ENCODE data around the gene ATP5ME.

The ATP5ME gene

DNA sequence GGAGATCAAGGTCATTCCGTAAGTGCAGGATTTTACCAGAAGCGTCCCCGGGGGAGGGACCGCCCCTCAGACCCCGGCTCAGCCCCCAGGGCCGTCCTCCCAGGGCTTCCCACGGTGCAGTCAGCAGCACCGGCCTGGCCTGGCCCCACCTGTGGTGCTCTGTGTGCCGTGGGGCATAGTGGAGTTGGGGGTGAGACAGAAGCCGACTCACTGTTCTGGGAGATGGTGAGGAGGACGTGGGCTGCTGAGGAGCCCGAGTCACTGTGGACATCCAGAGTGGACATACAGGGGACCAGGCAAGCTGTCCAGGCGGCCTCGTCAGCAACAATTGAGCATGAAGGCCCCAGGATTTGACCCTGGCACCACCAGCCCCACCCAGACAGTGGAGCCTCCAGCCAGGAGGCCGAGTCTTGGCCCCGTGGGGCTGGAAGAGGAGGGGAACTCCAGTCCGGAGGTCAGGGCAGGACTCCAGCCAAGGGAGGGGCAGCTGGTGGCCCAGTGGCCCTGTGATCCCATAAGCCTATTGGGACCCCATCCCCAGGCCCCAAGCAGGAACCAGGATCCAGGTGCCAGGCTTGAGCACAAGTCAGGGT, 19.1 kb downstream of the ATP5ME start:
- TF ChIP-seq, protein P1, sequence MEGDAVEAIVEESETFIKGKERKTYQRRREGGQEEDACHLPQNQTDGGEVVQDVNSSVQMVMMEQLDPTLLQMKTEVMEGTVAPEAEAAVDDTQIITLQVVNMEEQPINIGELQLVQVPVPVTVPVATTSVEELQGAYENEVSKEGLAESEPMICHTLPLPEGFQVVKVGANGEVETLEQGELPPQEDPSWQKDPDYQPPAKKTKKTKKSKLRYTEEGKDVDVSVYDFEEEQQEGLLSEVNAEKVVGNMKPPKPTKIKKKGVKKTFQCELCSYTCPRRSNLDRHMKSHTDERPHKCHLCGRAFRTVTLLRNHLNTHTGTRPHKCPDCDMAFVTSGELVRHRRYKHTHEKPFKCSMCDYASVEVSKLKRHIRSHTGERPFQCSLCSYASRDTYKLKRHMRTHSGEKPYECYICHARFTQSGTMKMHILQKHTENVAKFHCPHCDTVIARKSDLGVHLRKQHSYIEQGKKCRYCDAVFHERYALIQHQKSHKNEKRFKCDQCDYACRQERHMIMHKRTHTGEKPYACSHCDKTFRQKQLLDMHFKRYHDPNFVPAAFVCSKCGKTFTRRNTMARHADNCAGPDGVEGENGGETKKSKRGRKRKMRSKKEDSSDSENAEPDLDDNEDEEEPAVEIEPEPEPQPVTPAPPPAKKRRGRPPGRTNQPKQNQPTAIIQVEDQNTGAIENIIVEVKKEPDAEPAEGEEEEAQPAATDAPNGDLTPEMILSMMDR (IDR thresholded peaks at IDR 0.05) = no peak

DNA sequence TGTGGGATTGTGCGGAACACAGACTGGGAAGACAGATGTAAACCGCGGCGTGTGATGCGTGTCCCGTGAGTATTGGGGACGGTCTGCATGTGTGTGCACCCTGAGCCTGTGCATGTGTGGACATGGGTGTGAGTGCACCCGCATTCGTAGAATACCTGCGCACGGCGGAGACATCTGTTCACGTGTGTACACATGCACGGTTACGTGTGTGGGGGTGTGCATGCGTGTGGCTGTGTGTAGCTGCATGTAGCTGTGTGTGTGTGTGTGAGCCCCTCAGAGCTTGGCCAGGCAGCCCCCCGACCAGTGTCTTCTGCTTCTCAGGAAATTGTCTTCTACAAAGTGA, 19.6 kb downstream of the ATP5ME start:
- TF ChIP-seq, protein P1 (IDR thresholded peaks at IDR 0.05) = no peak

DNA sequence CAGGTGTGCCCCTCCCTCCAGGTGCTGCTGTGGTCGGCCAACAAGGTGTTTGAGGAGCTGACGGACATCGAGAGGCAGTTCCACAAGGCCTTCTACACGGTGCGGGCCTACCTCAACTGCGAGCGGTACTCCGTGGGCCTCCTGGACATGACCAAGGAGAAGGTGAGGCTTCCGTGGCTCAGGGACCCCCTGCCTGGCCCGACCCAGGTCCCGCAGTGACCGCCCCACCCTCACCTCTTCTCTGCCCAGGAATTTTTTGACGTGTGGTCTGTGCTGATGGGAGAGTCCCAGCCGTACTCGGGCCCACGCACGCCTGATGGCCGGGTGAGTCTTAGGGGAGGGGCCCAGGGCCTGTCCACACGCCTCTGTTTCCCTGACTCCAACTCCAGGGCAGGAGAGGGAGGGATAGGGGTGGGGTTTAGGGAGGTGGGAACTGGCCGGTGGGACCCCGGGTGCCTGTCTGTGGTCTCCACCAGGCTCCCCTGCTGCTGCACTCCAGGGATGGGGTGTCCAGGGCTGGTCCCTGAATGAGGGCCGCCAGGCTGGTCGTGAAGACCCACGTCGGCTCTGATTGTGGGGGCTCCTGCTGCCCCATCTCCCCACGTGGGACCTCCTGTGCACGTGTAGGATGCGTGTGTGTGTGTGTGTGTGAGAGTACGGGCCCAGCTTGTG, 20.1 kb downstream of the ATP5ME start:
- TF ChIP-seq, protein P1 (IDR thresholded peaks at IDR 0.05) = no peak

DNA sequence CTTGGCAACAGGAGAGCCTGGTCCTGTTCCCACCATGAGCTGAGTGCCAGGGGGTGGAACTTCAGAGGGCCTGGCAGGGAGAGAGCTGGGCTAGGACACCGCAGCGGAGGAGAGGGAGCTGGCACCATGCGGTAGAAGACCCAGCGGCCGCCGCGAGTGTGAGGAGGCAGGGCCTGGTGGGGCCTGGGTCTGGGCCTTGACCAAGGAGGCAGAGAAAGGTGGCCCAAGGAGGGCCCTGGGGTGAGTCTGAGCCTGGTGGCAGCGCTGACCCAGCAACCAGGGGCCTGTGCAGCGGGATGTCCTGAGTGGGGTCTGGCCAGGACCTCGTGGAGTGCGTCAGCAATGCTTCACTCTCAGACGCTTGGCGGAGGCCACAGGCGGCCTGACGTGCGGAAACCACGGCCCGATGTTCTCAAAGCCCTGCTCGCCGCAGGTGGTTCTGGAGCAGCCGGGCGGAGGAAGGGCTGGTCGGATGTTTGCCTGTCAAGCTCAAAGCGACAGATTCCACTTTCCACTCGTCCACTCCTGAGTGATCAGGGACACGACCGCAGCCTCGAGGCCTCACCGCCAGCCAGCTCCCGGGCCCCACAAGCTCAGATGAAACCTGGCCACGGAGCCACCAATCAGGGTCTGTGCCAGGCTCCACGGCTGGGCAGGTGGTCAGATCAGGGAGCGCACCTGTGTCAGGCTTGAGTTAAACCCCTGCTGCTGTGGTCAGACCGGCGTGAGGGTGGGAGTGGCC, 20.8 kb downstream of the ATP5ME start:
- TF ChIP-seq, protein P1 (IDR thresholded peaks at IDR 0.05) = no peak

DNA sequence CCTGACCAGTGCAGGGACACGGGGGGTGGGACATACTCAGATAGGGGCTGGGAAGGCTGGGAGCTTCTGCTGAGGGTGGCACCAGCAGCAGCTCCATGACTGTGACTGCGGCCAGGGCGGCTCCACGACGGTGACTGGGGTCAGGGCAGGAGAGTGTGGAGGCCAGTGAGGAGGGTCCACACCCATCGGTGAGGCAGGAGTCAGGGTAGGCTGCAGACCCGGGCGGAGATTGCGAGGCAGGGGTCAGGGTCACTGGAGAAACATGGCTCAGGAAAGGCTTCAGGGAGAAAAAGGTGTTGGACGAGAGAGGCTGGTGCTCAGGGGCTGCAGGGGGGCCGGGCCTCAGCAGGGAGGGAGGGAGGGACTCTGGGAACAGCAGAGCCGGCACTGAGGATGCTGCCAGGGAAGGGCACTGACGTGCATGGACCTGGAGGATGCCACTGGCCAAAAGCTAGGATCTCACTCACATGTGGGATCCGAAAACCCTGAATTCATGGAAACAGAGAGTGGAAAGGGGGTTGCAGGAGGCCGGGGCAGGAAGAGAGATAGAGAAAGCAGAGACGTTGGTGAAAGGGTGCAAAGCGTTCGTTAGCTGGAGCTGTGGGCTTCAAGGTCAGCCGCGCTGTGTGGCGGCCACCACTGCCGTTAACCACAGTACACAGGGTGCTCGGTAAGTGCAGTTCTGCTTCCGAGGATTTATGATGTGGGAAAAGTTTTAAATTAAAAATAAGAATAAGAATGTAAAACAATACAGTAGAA, 22.0 kb downstream of the ATP5ME start:
- TF ChIP-seq, protein P1 (IDR thresholded peaks at IDR 0.05) = no peak

DNA sequence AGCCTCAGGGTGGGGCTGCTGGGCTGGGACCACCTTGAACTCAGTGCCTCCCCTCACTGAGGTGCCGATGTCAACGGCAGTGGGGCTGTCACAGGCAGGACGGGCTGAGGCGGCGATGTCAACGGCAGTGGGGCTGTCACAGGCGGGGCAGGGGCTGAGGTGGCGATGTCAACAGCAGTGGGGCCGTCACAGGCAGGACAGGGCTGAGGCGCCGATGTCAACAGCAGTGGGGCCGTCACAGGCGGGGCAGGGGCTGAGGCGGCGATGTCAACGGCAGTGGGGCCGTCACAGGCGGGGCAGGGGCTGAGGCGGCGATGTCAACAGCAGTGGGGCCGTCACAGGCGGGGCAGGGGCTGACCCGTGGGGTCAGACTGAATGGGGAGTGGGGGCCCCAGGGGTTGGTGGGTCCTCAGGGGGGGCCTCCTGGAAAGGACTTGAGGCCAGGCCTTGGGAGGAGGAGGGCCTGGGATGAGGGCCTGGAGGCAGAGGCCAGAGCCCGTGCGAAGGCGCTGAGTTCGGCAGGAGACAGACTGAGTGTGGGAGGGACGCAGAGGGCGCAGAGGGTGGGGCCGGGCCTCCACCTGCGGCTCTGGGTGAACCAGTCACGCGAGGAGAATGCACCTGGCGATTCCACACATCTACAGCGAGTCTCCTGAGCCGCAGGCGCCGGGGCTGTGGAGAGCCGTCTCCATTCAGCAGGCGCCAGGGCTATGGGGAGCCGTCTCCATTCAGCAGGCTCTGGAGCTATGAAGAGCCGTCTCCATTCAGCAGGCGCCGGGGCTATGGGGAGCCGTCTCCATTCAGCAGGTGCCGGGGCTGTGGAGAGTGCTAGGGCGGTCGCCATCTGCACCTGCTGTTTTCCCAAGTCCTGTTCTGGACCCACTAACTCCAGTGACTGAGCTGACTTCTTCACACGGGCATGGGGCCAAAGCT, 22.9 kb downstream of the ATP5ME start:
- TF ChIP-seq, protein P1 (IDR thresholded peaks at IDR 0.05) = no peak

Data from LNCAP (cell line).